ENCODE results near the gene SORBS1. TPM values are rescaled to one million over a fixed set of nuclear protein-coding genes. Genes with fewer than 3 reads are reported as not detected.

The SORBS1 gene
- total and polyA plus RNA-seq, 2 donors (not counting 1 experiment from before 2014, with no cell fraction given): 0.21 to 1.5 TPM

DNA sequence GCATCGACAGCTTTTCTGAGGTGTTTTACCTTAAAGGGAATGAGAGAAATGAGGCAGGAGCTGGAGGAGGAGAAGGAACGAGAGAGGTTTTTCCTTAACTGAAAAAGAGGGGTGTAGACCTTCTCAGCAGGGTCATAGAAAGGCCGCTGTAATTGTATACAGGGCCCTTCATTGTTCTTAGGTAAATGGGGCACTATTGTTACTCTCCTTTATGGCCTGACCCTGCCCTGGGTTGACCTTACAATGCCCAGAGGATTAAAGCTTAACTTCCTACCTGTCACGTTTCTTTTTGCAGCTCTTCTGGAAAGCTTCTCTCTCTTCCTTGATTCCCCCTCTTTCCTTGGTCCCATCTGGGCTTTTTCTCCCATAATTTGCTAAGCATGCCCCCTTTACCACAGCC, 256.7 kb downstream of the SORBS1 start:
- Histone ChIP-seq H4K20me1 (ENCODE audit: control insufficient read depth, insufficient read depth, low read length, poor library complexity, severe bottlenecking) (no peaks in the 10 kb centered on the region), H3K9ac (ENCODE audit: low read length) (no peak overlapping the region), H3K9me3 (ENCODE audit: control extremely low read depth in 1 of 3, control insufficient read depth in 2 of 3, insufficient read depth in 1 of 3, low read length in 2 of 3) (no peaks in the 10 kb centered on the region), H3K79me2 (ENCODE audit: control insufficient read depth, insufficient read depth, low read length) (no peaks in the 10 kb centered on the region), H3K27ac (ENCODE audit: low read length in 2 of 2) (no peak overlapping the region), H3K27me3 (replicated peaks in 1 of 4; ENCODE audit: control extremely low read depth in 1 of 4, control insufficient read depth in 3 of 4, insufficient read depth in 4 of 4, low read length in 3 of 4) (no peaks in the 10 kb centered on the region), H3K4me2 (replicated peaks; ENCODE audit: low read depth, low read length, poor library complexity, severe bottlenecking) (no peak overlapping the region), H3K4me1 (ENCODE audit: control insufficient read depth in 2 of 2, insufficient read depth in 2 of 2, low read length in 2 of 2) (peaks cover 0 to under 1% of the 10 kb centered on the region in 2 donors), H2AFZ (ENCODE audit: insufficient read depth, low read depth, low read length, poor library complexity, severe bottlenecking) (no peak overlapping the region), H3K36me3 (replicated peaks in 1 of 2; ENCODE audit: control extremely low read depth in 1 of 2, control insufficient read depth in 1 of 2, extremely low read depth in 1 of 2, insufficient read depth in 2 of 2, low read length in 1 of 2) (no peaks in the 10 kb centered on the region), H3K4me3 (ENCODE audit: control extremely low read depth in 1 of 5, extremely low read depth in 1 of 5, insufficient read depth in 1 of 5, low read depth in 2 of 5, low read length in 4 of 5) (no peak overlapping the region)
- no peaks in the 10 kb centered on the region for H3K27me3 Mint-ChIP-seq
- H3K4me3 Mint-ChIP-seq: no peak overlapping the region
- H3K9me3 Mint-ChIP-seq (ENCODE audit: insufficient read depth): no peaks in the 10 kb centered on the region
- no peak for TF ChIP-seq EZH2 (IDR thresholded peaks at IDR 0.05; ENCODE audit: borderline replicate concordance, insufficient read depth, low read depth, low read length, poor library complexity, severe bottlenecking)
- TF ChIP-seq, protein P1, sequence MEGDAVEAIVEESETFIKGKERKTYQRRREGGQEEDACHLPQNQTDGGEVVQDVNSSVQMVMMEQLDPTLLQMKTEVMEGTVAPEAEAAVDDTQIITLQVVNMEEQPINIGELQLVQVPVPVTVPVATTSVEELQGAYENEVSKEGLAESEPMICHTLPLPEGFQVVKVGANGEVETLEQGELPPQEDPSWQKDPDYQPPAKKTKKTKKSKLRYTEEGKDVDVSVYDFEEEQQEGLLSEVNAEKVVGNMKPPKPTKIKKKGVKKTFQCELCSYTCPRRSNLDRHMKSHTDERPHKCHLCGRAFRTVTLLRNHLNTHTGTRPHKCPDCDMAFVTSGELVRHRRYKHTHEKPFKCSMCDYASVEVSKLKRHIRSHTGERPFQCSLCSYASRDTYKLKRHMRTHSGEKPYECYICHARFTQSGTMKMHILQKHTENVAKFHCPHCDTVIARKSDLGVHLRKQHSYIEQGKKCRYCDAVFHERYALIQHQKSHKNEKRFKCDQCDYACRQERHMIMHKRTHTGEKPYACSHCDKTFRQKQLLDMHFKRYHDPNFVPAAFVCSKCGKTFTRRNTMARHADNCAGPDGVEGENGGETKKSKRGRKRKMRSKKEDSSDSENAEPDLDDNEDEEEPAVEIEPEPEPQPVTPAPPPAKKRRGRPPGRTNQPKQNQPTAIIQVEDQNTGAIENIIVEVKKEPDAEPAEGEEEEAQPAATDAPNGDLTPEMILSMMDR (IDR thresholded peaks at IDR 0.05): no peak
- H3K27ac Mint-ChIP-seq: no peak overlapping the region
- no peak for DNase-seq
- CTCF ChIA-PET: no interaction called here
- WGBS (ENCODE audit: insufficient coverage): 94% methylated on average over 4 of the region's 4 CpGs
- POLR2A ChIA-PET: no interaction called here
- peaks cover 8% of the 10 kb centered on the region for H3K4me1 Mint-ChIP-seq
- intact Hi-C loops (cut with micrococcal nuclease): no loop called here
- ATAC-seq (ENCODE audit: low read depth): no peak

DNA sequence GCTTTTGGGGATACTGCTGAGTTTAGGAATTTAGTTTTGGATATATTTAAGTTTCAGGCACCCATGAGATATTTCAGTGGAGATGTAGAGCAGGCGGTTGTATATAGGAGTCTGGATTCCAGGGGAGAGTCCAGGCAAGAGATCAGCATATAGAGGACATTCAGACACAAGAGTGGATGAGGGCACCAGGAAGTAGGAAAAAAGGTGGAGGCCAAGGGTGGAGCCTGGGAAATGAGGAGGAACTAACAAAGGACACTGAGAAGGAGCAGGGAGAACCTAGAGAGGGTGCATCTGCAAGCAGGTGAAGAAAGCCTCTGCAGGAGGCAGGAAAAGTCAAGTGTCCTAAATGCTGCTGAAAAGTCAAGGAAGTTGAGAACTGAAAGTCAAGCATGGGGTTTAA, 257.2 kb downstream of the SORBS1 start:
- ChIA-PET CTCF (no interaction called here), POLR2A (no interaction called here)
- Mint-ChIP-seq H3K9me3 (ENCODE audit: insufficient read depth) (no peaks in the 10 kb centered on the region), H3K27me3 (no peaks in the 10 kb centered on the region), H3K4me1 (peaks cover 7% of the 10 kb centered on the region), H3K4me3 (no peak overlapping the region), H3K27ac (no peak overlapping the region)
- Histone ChIP-seq H3K36me3 (replicated peaks in 1 of 2; ENCODE audit: control extremely low read depth in 1 of 2, control insufficient read depth in 1 of 2, extremely low read depth in 1 of 2, insufficient read depth in 2 of 2, low read length in 1 of 2) (no peaks in the 10 kb centered on the region), H3K4me2 (replicated peaks; ENCODE audit: low read depth, low read length, poor library complexity, severe bottlenecking) (no peak overlapping the region), H3K4me3 (ENCODE audit: control extremely low read depth in 1 of 5, extremely low read depth in 1 of 5, insufficient read depth in 1 of 5, low read depth in 2 of 5, low read length in 4 of 5) (no peak overlapping the region), H3K9me3 (ENCODE audit: control extremely low read depth in 1 of 3, control insufficient read depth in 2 of 3, insufficient read depth in 1 of 3, low read length in 2 of 3) (no peaks in the 10 kb centered on the region), H4K20me1 (ENCODE audit: control insufficient read depth, insufficient read depth, low read length, poor library complexity, severe bottlenecking) (no peaks in the 10 kb centered on the region), H3K4me1 (ENCODE audit: control insufficient read depth in 2 of 2, insufficient read depth in 2 of 2, low read length in 2 of 2) (no peaks in the 10 kb centered on the region), H3K9ac (ENCODE audit: low read length) (no peak overlapping the region), H3K27ac (ENCODE audit: low read length in 2 of 2) (no peak overlapping the region), H2AFZ (ENCODE audit: insufficient read depth, low read depth, low read length, poor library complexity, severe bottlenecking) (no peak overlapping the region), H3K79me2 (ENCODE audit: control insufficient read depth, insufficient read depth, low read length) (no peaks in the 10 kb centered on the region), H3K27me3 (replicated peaks in 1 of 4; ENCODE audit: control extremely low read depth in 1 of 4, control insufficient read depth in 3 of 4, insufficient read depth in 4 of 4, low read length in 3 of 4) (no peaks in the 10 kb centered on the region)
- no peak for ATAC-seq (ENCODE audit: low read depth)
- no peak for DNase-seq
- 95% methylated on average over 1 of the region's 1 CpG for WGBS (ENCODE audit: insufficient coverage)
- intact Hi-C loops (cut with micrococcal nuclease): no loop called here
- TF ChIP-seq EZH2 (IDR thresholded peaks at IDR 0.05; ENCODE audit: borderline replicate concordance, insufficient read depth, low read depth, low read length, poor library complexity, severe bottlenecking): no peak
- TF ChIP-seq, protein P1 (IDR thresholded peaks at IDR 0.05): no peak
